Measurements from ENCODE around the gene GSE1.

GSE1 gene

GRCh38 chr16:85626191-85626981, 13.3 kb downstream of the GSE1 start:
- 11% methylated on average over 33 of the region's 37 CpGs for WGBS
- Histone ChIP-seq H3K4ac (ENCODE audit: low read depth in 1 of 2, low read length in 2 of 2) (no peak overlapping the region), H3K9me3 (ENCODE audit: control insufficient read depth, low read length) (peaks cover 8% of the 10 kb centered on the region), H3K4me1 (ENCODE audit: control insufficient read depth, insufficient read depth, low read depth, low read length) (peaks cover 30% of the 10 kb centered on the region), H3K4me3 (ENCODE audit: insufficient read depth in 1 of 2, low read depth in 1 of 2, low read length in 2 of 2) (no peak overlapping the region), H2BK120ac (ENCODE audit: low read depth, low read length) (peak overlapping the region; percentile 35), H4K91ac (ENCODE audit: low read length) (no peak overlapping the region), H3K27me3 (ENCODE audit: control insufficient read depth in 1 of 2, insufficient read depth in 1 of 2, low read length in 2 of 2) (no peaks in the 10 kb centered on the region), H3K36me3 (ENCODE audit: control insufficient read depth in 1 of 2, insufficient read depth in 2 of 2, low read depth in 1 of 2, low read length in 2 of 2) (peaks cover 0 to 42% of the 10 kb centered on the region in 2 experiments), H3K18ac (ENCODE audit: low read depth in 1 of 2, low read length in 2 of 2) (peak overlapping the region in 1 of 2 experiments; percentile 16), H2BK5ac (ENCODE audit: low read depth, low read length, poor library complexity, severe bottlenecking) (no peak overlapping the region), H2AK5ac (ENCODE audit: low read length, severe bottlenecking) (no peak overlapping the region), H3K4me2 (ENCODE audit: low read length, poor library complexity, severe bottlenecking) (peak overlapping the region; percentile 4), H2BK15ac (ENCODE audit: low read depth, poor library complexity, severe bottlenecking) (no peak overlapping the region), H3K27ac (ENCODE audit: low read length, poor library complexity, severe bottlenecking) (no peak overlapping the region), H3K23ac (ENCODE audit: low read length in 2 of 2) (no peak overlapping the region), H3K79me1 (replicated peaks; ENCODE audit: low read length, poor library complexity, severe bottlenecking) (peaks cover 77% of the 10 kb centered on the region), H3K14ac (ENCODE audit: low read length in 2 of 2) (no peak overlapping the region), H4K8ac (ENCODE audit: low read length) (no peak overlapping the region), H3K9ac (ENCODE audit: low read length) (peak overlapping the region; percentile 41), H2AFZ (ENCODE audit: low read depth, low read length) (no peak overlapping the region), H2BK12ac (ENCODE audit: low read length in 2 of 2) (no peak overlapping the region)
- DNase-seq: peak; percentile 59

DNA sequence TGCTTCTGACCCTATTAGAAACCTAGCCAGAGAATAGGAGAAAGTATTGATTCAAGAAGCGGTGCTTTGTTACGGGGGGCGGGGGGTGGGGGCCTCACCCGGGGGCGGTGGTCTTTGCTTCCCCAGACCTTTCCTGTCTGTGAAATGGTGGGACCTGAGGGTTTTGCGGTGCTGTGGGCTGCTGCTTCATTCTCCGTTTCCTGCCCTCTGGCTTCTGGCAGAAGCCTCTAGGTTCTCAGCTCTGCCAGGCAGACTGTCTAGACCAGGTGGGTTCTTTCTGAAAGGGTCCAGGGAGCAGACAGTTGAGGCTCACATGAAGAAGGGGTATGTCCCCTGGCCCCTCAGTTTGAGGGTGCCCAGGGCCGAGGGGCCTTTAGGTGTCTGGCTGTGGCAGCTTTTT, 14.0 kb downstream of the GSE1 start:
- Histone ChIP-seq H2AK5ac (ENCODE audit: low read length, severe bottlenecking) (no peak overlapping the region), H3K79me1 (replicated peaks; ENCODE audit: low read length, poor library complexity, severe bottlenecking) (peaks cover 77% of the 10 kb centered on the region)

GRCh38 chr16:85627526-85628264, 14.6 kb downstream of the GSE1 start:
- H3K4me3 ChIP-seq (ENCODE audit: insufficient read depth in 1 of 2, low read depth in 1 of 2, low read length in 2 of 2): no peak overlapping the region
- H3K9me3 ChIP-seq (ENCODE audit: control insufficient read depth, low read length): peaks cover 8% of the 10 kb centered on the region
- H3K36me3 ChIP-seq (ENCODE audit: control insufficient read depth in 1 of 2, insufficient read depth in 2 of 2, low read depth in 1 of 2, low read length in 2 of 2): peaks cover 0 to 50% of the 10 kb centered on the region in 2 experiments
- no peak overlapping the region for H2BK12ac ChIP-seq (ENCODE audit: low read length in 2 of 2)
- H2BK5ac ChIP-seq (ENCODE audit: low read depth, low read length, poor library complexity, severe bottlenecking): no peak overlapping the region
- H2BK120ac ChIP-seq (ENCODE audit: low read depth, low read length): no peak overlapping the region
- H4K8ac ChIP-seq (ENCODE audit: low read length): no peak overlapping the region
- H3K27ac ChIP-seq (ENCODE audit: low read length, poor library complexity, severe bottlenecking): no peak overlapping the region
- no peak overlapping the region for H4K91ac ChIP-seq (ENCODE audit: low read length)
- WGBS: 88% methylated on average over 30 of the region's 30 CpGs
- H2BK15ac ChIP-seq (ENCODE audit: low read depth, poor library complexity, severe bottlenecking): no peak overlapping the region
- H3K4me2 ChIP-seq (ENCODE audit: low read length, poor library complexity, severe bottlenecking): no peak overlapping the region
- H3K27me3 ChIP-seq (ENCODE audit: control insufficient read depth in 1 of 2, insufficient read depth in 1 of 2, low read length in 2 of 2): no peaks in the 10 kb centered on the region
- H2AFZ ChIP-seq (ENCODE audit: low read depth, low read length): no peak overlapping the region
- H3K4me1 ChIP-seq (ENCODE audit: control insufficient read depth, insufficient read depth, low read depth, low read length): peaks cover 31% of the 10 kb centered on the region
- no peak overlapping the region for H3K18ac ChIP-seq (ENCODE audit: low read depth in 1 of 2, low read length in 2 of 2)
- no peak for DNase-seq
- H2AK5ac ChIP-seq (ENCODE audit: low read length, severe bottlenecking): no peak overlapping the region
- H3K79me1 ChIP-seq (replicated peaks; ENCODE audit: low read length, poor library complexity, severe bottlenecking): peaks cover 72% of the 10 kb centered on the region
- no peak overlapping the region for H3K9ac ChIP-seq (ENCODE audit: low read length)
- no peak overlapping the region for H3K14ac ChIP-seq (ENCODE audit: low read length in 2 of 2)
- no peak overlapping the region for H3K4ac ChIP-seq (ENCODE audit: low read depth in 1 of 2, low read length in 2 of 2)
- H3K23ac ChIP-seq (ENCODE audit: low read length in 2 of 2): no peak overlapping the region

More for the DNA sequence above, 14.0 kb downstream of the GSE1 start:
- no peak overlapping the region for H3K4ac ChIP-seq (ENCODE audit: low read depth in 1 of 2, low read length in 2 of 2)
- no peak for DNase-seq
- no peak overlapping the region for H4K8ac ChIP-seq (ENCODE audit: low read length)
- H2BK15ac ChIP-seq (ENCODE audit: low read depth, poor library complexity, severe bottlenecking): no peak overlapping the region
- H2AFZ ChIP-seq (ENCODE audit: low read depth, low read length): no peak overlapping the region
- WGBS: 66% methylated on average over 8 of the region's 8 CpGs
- H3K27me3 ChIP-seq (ENCODE audit: control insufficient read depth in 1 of 2, insufficient read depth in 1 of 2, low read length in 2 of 2): no peaks in the 10 kb centered on the region
- H2BK5ac ChIP-seq (ENCODE audit: low read depth, low read length, poor library complexity, severe bottlenecking): no peak overlapping the region
- no peak overlapping the region for H4K91ac ChIP-seq (ENCODE audit: low read length)
- H2BK12ac ChIP-seq (ENCODE audit: low read length in 2 of 2): no peak overlapping the region
- H3K23ac ChIP-seq (ENCODE audit: low read length in 2 of 2): no peak overlapping the region
- H3K4me2 ChIP-seq (ENCODE audit: low read length, poor library complexity, severe bottlenecking): no peak overlapping the region
- no peak overlapping the region for H3K9ac ChIP-seq (ENCODE audit: low read length)
- H3K9me3 ChIP-seq (ENCODE audit: control insufficient read depth, low read length): peaks cover 8% of the 10 kb centered on the region
- H3K18ac ChIP-seq (ENCODE audit: low read depth in 1 of 2, low read length in 2 of 2): no peak overlapping the region
- H3K4me3 ChIP-seq (ENCODE audit: insufficient read depth in 1 of 2, low read depth in 1 of 2, low read length in 2 of 2): no peak overlapping the region
- H2BK120ac ChIP-seq (ENCODE audit: low read depth, low read length): no peak overlapping the region
- H3K14ac ChIP-seq (ENCODE audit: low read length in 2 of 2): no peak overlapping the region
- H3K36me3 ChIP-seq (ENCODE audit: control insufficient read depth in 1 of 2, insufficient read depth in 2 of 2, low read depth in 1 of 2, low read length in 2 of 2): peaks cover 0 to 49% of the 10 kb centered on the region in 2 experiments
- peaks cover 31% of the 10 kb centered on the region for H3K4me1 ChIP-seq (ENCODE audit: control insufficient read depth, insufficient read depth, low read depth, low read length)
- H3K27ac ChIP-seq (ENCODE audit: low read length, poor library complexity, severe bottlenecking): no peak overlapping the region

DNA sequence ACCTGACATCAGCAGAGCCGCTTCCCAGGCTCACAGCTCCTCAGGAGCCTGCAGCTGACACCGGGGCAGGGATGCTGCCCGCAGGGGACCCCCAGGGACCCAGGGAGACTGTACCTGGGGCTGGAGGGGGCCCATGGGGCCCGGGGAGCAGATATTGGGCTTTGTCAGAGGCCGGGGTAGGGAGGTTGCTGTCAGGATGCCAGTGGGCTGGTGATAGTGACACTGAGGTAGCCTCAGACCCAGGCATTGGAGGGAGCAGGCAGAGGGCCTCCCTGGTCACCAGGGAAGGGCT, 15.1 kb downstream of the GSE1 start:
- no peak overlapping the region for H3K14ac ChIP-seq (ENCODE audit: low read length in 2 of 2)
- H3K27me3 ChIP-seq (ENCODE audit: control insufficient read depth in 1 of 2, insufficient read depth in 1 of 2, low read length in 2 of 2): no peaks in the 10 kb centered on the region
- peaks cover 33% of the 10 kb centered on the region for H3K4me1 ChIP-seq (ENCODE audit: control insufficient read depth, insufficient read depth, low read depth, low read length)
- no peak overlapping the region for H3K4ac ChIP-seq (ENCODE audit: low read depth in 1 of 2, low read length in 2 of 2)
- no peak overlapping the region for H2BK5ac ChIP-seq (ENCODE audit: low read depth, low read length, poor library complexity, severe bottlenecking)
- no peak overlapping the region for H3K23ac ChIP-seq (ENCODE audit: low read length in 2 of 2)
- peaks cover 70% of the 10 kb centered on the region for H3K79me1 ChIP-seq (replicated peaks; ENCODE audit: low read length, poor library complexity, severe bottlenecking)
- H2BK120ac ChIP-seq (ENCODE audit: low read depth, low read length): no peak overlapping the region
- no peak overlapping the region for H3K9ac ChIP-seq (ENCODE audit: low read length)
- no peak overlapping the region for H3K4me2 ChIP-seq (ENCODE audit: low read length, poor library complexity, severe bottlenecking)
- H2BK15ac ChIP-seq (ENCODE audit: low read depth, poor library complexity, severe bottlenecking): peak overlapping the region; percentile 32
- DNase-seq: no peak
- peaks cover 0 to 50% of the 10 kb centered on the region in 2 experiments for H3K36me3 ChIP-seq (ENCODE audit: control insufficient read depth in 1 of 2, insufficient read depth in 2 of 2, low read depth in 1 of 2, low read length in 2 of 2)
- no peak overlapping the region for H4K91ac ChIP-seq (ENCODE audit: low read length)
- H4K8ac ChIP-seq (ENCODE audit: low read length): no peak overlapping the region
- H3K18ac ChIP-seq (ENCODE audit: low read depth in 1 of 2, low read length in 2 of 2): no peak overlapping the region
- H2BK12ac ChIP-seq (ENCODE audit: low read length in 2 of 2): no peak overlapping the region
- H3K9me3 ChIP-seq (ENCODE audit: control insufficient read depth, low read length): peaks cover 8% of the 10 kb centered on the region
- no peak overlapping the region for H3K27ac ChIP-seq (ENCODE audit: low read length, poor library complexity, severe bottlenecking)
- no peak overlapping the region for H2AFZ ChIP-seq (ENCODE audit: low read depth, low read length)
- H3K4me3 ChIP-seq (ENCODE audit: insufficient read depth in 1 of 2, low read depth in 1 of 2, low read length in 2 of 2): no peak overlapping the region
- H2AK5ac ChIP-seq (ENCODE audit: low read length, severe bottlenecking): no peak overlapping the region
- 86% methylated on average over 5 of the region's 5 CpGs for WGBS

All from mesenchymal stem cell (in vitro differentiated cells and primary cell).